IMR-90 (cell line): ENCODE results near the gene SIAH3. TPM values are rescaled to one million over a fixed set of nuclear protein-coding genes. Genes with fewer than 3 reads are reported as not detected.

ENCODE experiments used
- ATAC-seq: fragments of 200-7000 bp; cut with Tn5 transposase; 2 replicates; pipeline ENCODE4 v1.9.1; 2020; ENCODE audit warnings: low read depth, mild to moderate bottlenecking, moderate library complexity
- BruUV-seq: library from RNA; stranded (reverse); fragments of 400-500 nt; replicated peaks from 2 replicates; lab custom pipeline; 2021; lab: Mats Ljungman, UMichigan
- CTCF ChIA-PET: fragments of 300-600 bp; formaldehyde crosslinking; extraction: SDS; loops from one replicate; lab custom pipeline; 2021; ENCODE audit warnings: antibody characterized with exemption; lab: Yijun Ruan, JAX
- POLR2A ChIA-PET: fragments of 300-600 bp; sonication (Branson Sonifier 250); formaldehyde crosslinking; loops from one replicate; lab custom pipeline; 2022; ENCODE audit warnings: antibody characterized with exemption; ENCODE audit not compliant: unreplicated experiment; lab: Charles Lee
- DNase-seq: peaks from one replicate; pipeline ENCODE4 v3.0.0; 2013
- H2AFZ ChIP-seq: replicated peaks from 2 replicates; pipeline ENCODE3; 2013; ENCODE audit warnings: low read length, mild to moderate bottlenecking; ENCODE audit not compliant: poor library complexity
- H2AK5ac ChIP-seq: 2 replicates; pipeline ENCODE4 v1.6.1; 2013; ENCODE audit warnings: low read depth, low read length, inconsistent platforms
- H2AK9ac ChIP-seq: replicated peaks from 2 replicates; pipeline ENCODE3; 2013; ENCODE audit warnings: mild to moderate bottlenecking, low read depth, low read length, moderate library complexity; ENCODE audit not compliant: poor library complexity
- H2BK120ac ChIP-seq: 2 replicates; pipeline ENCODE4 v1.6.1; 2013; ENCODE audit warnings: low read depth, low read length, inconsistent platforms
- H2BK15ac ChIP-seq: 3 replicates; pipeline ENCODE4 v1.6.1; 2013; ENCODE audit warnings: low read depth, low read length, inconsistent platforms
- H2BK20ac ChIP-seq: 2 replicates; pipeline ENCODE4 v1.6.1; 2013; ENCODE audit warnings: low read depth, mild to moderate bottlenecking, inconsistent platforms, low read length, moderate library complexity
- H2BK5ac ChIP-seq: 2 replicates; pipeline ENCODE4 v1.6.1; 2013; ENCODE audit warnings: mild to moderate bottlenecking, low read depth, low read length, inconsistent platforms; ENCODE audit not compliant: poor library complexity, severe bottlenecking
- H3K14ac ChIP-seq: replicated peaks from 2 replicates; pipeline ENCODE4 v1.6.1; 2013; ENCODE audit warnings: low read depth, low read length, inconsistent platforms
- H3K18ac ChIP-seq: 2 replicates; pipeline ENCODE4 v1.6.1; 2013; ENCODE audit warnings: low read depth, low read length, control low read depth
- H3K23ac ChIP-seq: 2 replicates; pipeline ENCODE4 v1.6.1; 2013; ENCODE audit warnings: low read depth, low read length, inconsistent platforms
- H3K27ac ChIP-seq: 2 replicates; pipeline ENCODE4 v1.5.1; 2013; ENCODE audit warnings: mild to moderate bottlenecking, control low read depth, low read length; ENCODE audit not compliant: insufficient read depth
- H3K27me3 ChIP-seq: 2 replicates; pipeline ENCODE4 v1.6.1; 2013; ENCODE audit warnings: low read length; ENCODE audit not compliant: control insufficient read depth, insufficient read depth
- H3K36me3 ChIP-seq: 2 replicates; pipeline ENCODE4 v1.6.1; 2013; ENCODE audit warnings: low read length, mixed read lengths; ENCODE audit not compliant: control insufficient read depth, insufficient read depth
- H3K4ac ChIP-seq: 2 replicates; pipeline ENCODE4 v1.6.1; 2013; ENCODE audit warnings: low read depth, low read length, inconsistent platforms
- H3K4me1 ChIP-seq: 2 replicates; pipeline ENCODE4 v1.6.1; 2013; ENCODE audit warnings: low read length, mixed read lengths; ENCODE audit not compliant: control insufficient read depth, insufficient read depth
- H3K4me2 ChIP-seq: 2 replicates; pipeline ENCODE4 v1.6.1; 2013; ENCODE audit warnings: low read depth, mild to moderate bottlenecking, control low read depth, low read length, moderate library complexity
- H3K4me3 ChIP-seq: 2 replicates; pipeline ENCODE4 v1.5.1; 2013; ENCODE audit warnings: low read depth, mild to moderate bottlenecking, control low read depth, low read length, moderate library complexity; ENCODE audit not compliant: insufficient read depth
- H3K56ac ChIP-seq: 2 replicates; pipeline ENCODE4 v1.6.1; 2013; ENCODE audit warnings: low read length, inconsistent platforms; ENCODE audit not compliant: insufficient read depth; ENCODE audit errors: extremely low read depth
- H3K79me1 ChIP-seq, 2 experiments: 2 replicates each; pipeline ENCODE4 v1.6.1; 2013; ENCODE audit warnings: low read length in 2 of 2, inconsistent platforms in 1 of 2, low read depth in 1 of 2
- H3K9ac ChIP-seq: 2 replicates; pipeline ENCODE4 v1.6.1; 2013; ENCODE audit warnings: low read depth, low read length, control low read depth
- H3K9me1 ChIP-seq: 2 replicates; pipeline ENCODE4 v1.6.1; 2013; ENCODE audit warnings: low read length, inconsistent platforms; ENCODE audit not compliant: insufficient read depth
- H3K9me3 ChIP-seq: 2 replicates; pipeline ENCODE4 v1.6.1; 2013; ENCODE audit warnings: low read length; ENCODE audit not compliant: control insufficient read depth, insufficient read depth
- H4K20me1 ChIP-seq: 2 replicates; pipeline ENCODE4 v1.6.1; 2013; ENCODE audit warnings: low read length, inconsistent platforms; ENCODE audit not compliant: insufficient read depth
- H4K5ac ChIP-seq: 2 replicates; pipeline ENCODE4 v1.6.1; 2013; ENCODE audit warnings: mild to moderate bottlenecking, low read depth, low read length, control low read depth
- H4K8ac ChIP-seq, 2 experiments: 2 replicates each; pipeline ENCODE4 v1.6.1; 2013; ENCODE audit warnings: low read depth in 2 of 2, low read length in 2 of 2, control low read depth in 1 of 2, inconsistent platforms in 1 of 2
- H4K91ac ChIP-seq: 2 replicates; pipeline ENCODE4 v1.6.1; 2013; ENCODE audit warnings: low read depth, low read length, inconsistent platforms; ENCODE audit not compliant: insufficient read depth
- BHLHE40 ChIP-seq: fragments of 150-350 bp; IDR thresholded peaks from 2 replicates; pipeline ENCODE4 v1.6.1; 2016; ENCODE audit warnings: mild to moderate bottlenecking, low read depth, low read length
- CEBPB ChIP-seq: IDR thresholded peaks from 2 replicates; pipeline ENCODE4 v1.6.1; 2012; ENCODE audit warnings: low read depth, low read length, improper control_type of control experiment
- CHD1 ChIP-seq: IDR thresholded peaks from 2 replicates; pipeline ENCODE4 v1.6.1; 2012; ENCODE audit warnings: low read depth, low read length, improper control_type of control experiment
- CTCF ChIP-seq: conservative IDR thresholded peaks from 2 replicates; pipeline ENCODE4 v1.5.1; 2012; ENCODE audit warnings: mild to moderate bottlenecking, low read depth, low read length, improper control_type of control experiment
- FOS ChIP-seq: fragments of 150-350 bp; IDR thresholded peaks from 2 replicates; pipeline ENCODE4 v1.6.1; 2016; ENCODE audit warnings: low read depth, low read length
- MAFK ChIP-seq: IDR thresholded peaks from 2 replicates; pipeline ENCODE4 v1.6.1; 2012; ENCODE audit warnings: low read depth, low read length, improper control_type of control experiment
- MAZ ChIP-seq: IDR thresholded peaks from 2 replicates; pipeline ENCODE4 v1.6.1; 2012; ENCODE audit warnings: low read depth, mild to moderate bottlenecking, low read length, improper control_type of control experiment, moderate library complexity, borderline replicate concordance
- MXI1 ChIP-seq: IDR thresholded peaks from 2 replicates; pipeline ENCODE4 v1.6.1; 2012; ENCODE audit warnings: low read depth, mild to moderate bottlenecking, low read length, moderate library complexity, borderline replicate concordance
- NFE2L2 ChIP-seq: fragments of 150-350 bp; IDR thresholded peaks from 2 replicates; pipeline ENCODE4 v1.6.1; 2016; ENCODE audit warnings: low read depth, mild to moderate bottlenecking, low read length
- POLR2A ChIP-seq: IDR thresholded peaks from 2 replicates; pipeline ENCODE4 v1.6.1; 2012; ENCODE audit warnings: mild to moderate bottlenecking, low read depth, low read length
- RAD21 ChIP-seq: IDR thresholded peaks from 2 replicates; pipeline ENCODE4 v1.6.1; 2012; ENCODE audit warnings: low read length, improper control_type of control experiment
- RCOR1 ChIP-seq: IDR thresholded peaks from 2 replicates; pipeline ENCODE4 v1.6.1; 2012; ENCODE audit warnings: mild to moderate bottlenecking, low read length, improper control_type of control experiment; ENCODE audit not compliant: insufficient replicate concordance
- RFX5 ChIP-seq: IDR thresholded peaks from 2 replicates; pipeline ENCODE4 v1.8.0; 2012; ENCODE audit warnings: low read depth, mild to moderate bottlenecking, low read length, moderate library complexity
- SMC3 ChIP-seq: fragments of 150-350 bp; IDR thresholded peaks from 2 replicates; pipeline ENCODE4 v1.6.1; 2016; ENCODE audit warnings: low read depth, mild to moderate bottlenecking, antibody characterized with exemption, low read length, moderate library complexity
- WGBS, 2 experiments: methylation state at CpG; one replicate each; pipeline versions ENCODE4 v1.1.5 to v1.1.7; 2013; ENCODE audit warnings: missing lambda C conversion rate in 2 of 2; ENCODE audit not compliant: insufficient read length in 1 of 2; ENCODE audit errors: extremely low coverage in 2 of 2; 5-methylcytosine and 5-hydroxymethylcytosine counted together
- dilution Hi-C: fragments of 300-500 bp; cut with HindIII; formaldehyde crosslinking; loops from one replicate; pipeline ENCODE4 v1.14.3; 2018; ENCODE audit warnings: low sequenced_read_pairs; ENCODE audit not compliant: unreplicated experiment
- in situ Hi-C: fragments of 300-500 bp; cut with MboI; formaldehyde crosslinking; loops from 3 replicates; pipeline ENCODE4 v1.14.3; 2019; ENCODE audit warnings: low sequenced_read_pairs, inconsistent platforms, mixed read lengths
- intact Hi-C: fragments of 100-400 bp; cut with micrococcal nuclease; formaldehyde crosslinking; loops from 2 replicates; pipeline ENCODE4 v1.10.0; 2022
- polyA plus RNA-seq, 3 experiments: library from polyadenylated mRNA; depleted of rRNA; stranded (reverse); fragments of >200 nt; gene quantifications; 2 replicates each; pipeline ENCODE4 v1.2.3, GENCODE V29; 2012; ENCODE audit warnings: low replicate concordance in 1 of 3
- total RNA-seq: library from RNA; depleted of rRNA; stranded (reverse); fragments of >200 nt; gene quantifications from 2 replicates; pipeline ENCODE4 v1.2.3, GENCODE V29; 2012
- TF ChIP-seq, protein P1 (sequence below): fragments of 150-350 bp; IDR thresholded peaks from 2 replicates; pipeline ENCODE4 v1.6.1; 2016; ENCODE audit warnings: low read depth, mild to moderate bottlenecking, low read length, moderate library complexity, borderline replicate concordance
- TF ChIP-seq, protein P2 (sequence below): fragments of 150-350 bp; IDR thresholded peaks from 2 replicates; pipeline ENCODE4 v1.6.1; 2017; ENCODE audit warnings: mild to moderate bottlenecking, antibody characterized with exemption, low read length, low read depth

The SIAH3 gene
- total and polyA plus RNA-seq, 2 of the 4 experiments (the other 2 are of a cell fraction) = under 0.01 TPM; not detected in 1

GRCh38 chr13:45897562-45897961 is 46.0 kb upstream of the SIAH3 start:
- Histone ChIP-seq H3K79me1 (no peaks in the 10 kb centered on the region), H2AK5ac (no peak overlapping the region), H3K4me3 (no peak overlapping the region), H3K4me2 (no peak overlapping the region), H4K20me1 (no peaks in the 10 kb centered on the region), H3K9me3 (no peaks in the 10 kb centered on the region), H3K56ac (no peak overlapping the region), H2BK20ac (no peak overlapping the region), H3K4ac (no peak overlapping the region), H4K91ac (no peak overlapping the region), H2BK120ac (no peak overlapping the region), H4K8ac (no peak overlapping the region), H3K27me3 (peaks cover 2% of the 10 kb centered on the region), H2BK15ac (no peak overlapping the region), H3K23ac (no peak overlapping the region), H3K36me3 (no peaks in the 10 kb centered on the region), H4K5ac (no peak overlapping the region), H2BK5ac (no peak overlapping the region), H3K9ac (no peak overlapping the region), H2AK9ac (no peak overlapping the region), H2AFZ (no peak overlapping the region), H3K4me1 (no peaks in the 10 kb centered on the region), H3K18ac (no peak overlapping the region), H3K9me1 (no peaks in the 10 kb centered on the region), H3K27ac (no peak overlapping the region), H3K14ac (no peak overlapping the region)
- DNase-seq (no peak), ATAC-seq (no peak)
- intact Hi-C loops = no loop called here
- in situ Hi-C loops = no loop called here
- 80% methylated on average over 1 of the region's 2 CpGs; no CpG with 5 or more reads in 1 of the 2 experiments for WGBS, 2 experiments
- dilution Hi-C loops = no loop called here
- no TSS peak for BruUV-seq
- POLR2A ChIA-PET = no interaction called here
- CTCF ChIA-PET = no interaction called here
- TF ChIP-seq, protein P1, sequence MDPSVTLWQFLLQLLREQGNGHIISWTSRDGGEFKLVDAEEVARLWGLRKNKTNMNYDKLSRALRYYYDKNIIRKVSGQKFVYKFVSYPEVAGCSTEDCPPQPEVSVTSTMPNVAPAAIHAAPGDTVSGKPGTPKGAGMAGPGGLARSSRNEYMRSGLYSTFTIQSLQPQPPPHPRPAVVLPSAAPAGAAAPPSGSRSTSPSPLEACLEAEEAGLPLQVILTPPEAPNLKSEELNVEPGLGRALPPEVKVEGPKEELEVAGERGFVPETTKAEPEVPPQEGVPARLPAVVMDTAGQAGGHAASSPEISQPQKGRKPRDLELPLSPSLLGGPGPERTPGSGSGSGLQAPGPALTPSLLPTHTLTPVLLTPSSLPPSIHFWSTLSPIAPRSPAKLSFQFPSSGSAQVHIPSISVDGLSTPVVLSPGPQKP = no peak
- TF ChIP-seq CEBPB (no peak), MAFK (no peak), CHD1 (no peak), MAZ (no peak), BHLHE40 (no peak), RCOR1 (no peak), SMC3 (no peak), NFE2L2 (no peak), FOS (no peak), MXI1 (no peak), RAD21 (no peak), CTCF (no peak), POLR2A (no peak), RFX5 (no peak)
- TF ChIP-seq, protein P2, sequence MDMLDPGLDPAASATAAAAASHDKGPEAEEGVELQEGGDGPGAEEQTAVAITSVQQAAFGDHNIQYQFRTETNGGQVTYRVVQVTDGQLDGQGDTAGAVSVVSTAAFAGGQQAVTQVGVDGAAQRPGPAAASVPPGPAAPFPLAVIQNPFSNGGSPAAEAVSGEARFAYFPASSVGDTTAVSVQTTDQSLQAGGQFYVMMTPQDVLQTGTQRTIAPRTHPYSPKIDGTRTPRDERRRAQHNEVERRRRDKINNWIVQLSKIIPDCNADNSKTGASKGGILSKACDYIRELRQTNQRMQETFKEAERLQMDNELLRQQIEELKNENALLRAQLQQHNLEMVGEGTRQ = no peak
